CD4-positive, alpha-beta T cell (primary cell): ENCODE measurements around the gene MFAP5. TPM values are rescaled to one million over a fixed set of nuclear protein-coding genes. Genes with fewer than 3 reads are reported as not detected.

Experiments
- ATAC-seq: fragments of 200-7000 bp; cut with Tn5 transposase; one replicate; pipeline ENCODE4 v1.10.0; 2022; ENCODE audit warnings: mild to moderate bottlenecking; ENCODE audit not compliant: poor library complexity
- CTCF ChIA-PET: fragments of 350-600 bp; sonication (Branson Sonifier 250); formaldehyde crosslinking; loops from one replicate; lab custom pipeline; 2021; ENCODE audit warnings: antibody characterized with exemption, inconsistent platforms; lab: Charles Lee
- POLR2A ChIA-PET: fragments of 350-600 bp; sonication (Branson Sonifier 250); formaldehyde crosslinking; loops from one replicate; lab custom pipeline; 2021; ENCODE audit warnings: antibody characterized with exemption, inconsistent platforms; lab: Charles Lee
- DNase-seq, 14 experiments: peaks; one replicate each; pipeline ENCODE4 v3.0.0-alpha.2; 2013 to 2020; ENCODE audit warnings: mixed read lengths in 2 of 14
- H3K27ac ChIP-seq, 2 donors: one replicate each; pipeline versions ENCODE4 v1.5.1 to v1.7.0; 2013; ENCODE audit warnings: low read length in 2 of 2, low read depth in 1 of 2, mild to moderate bottlenecking in 1 of 2
- H3K27me3 ChIP-seq, 2 experiments: 1 replicate in 1 of 2; 2 replicates in 1 of 2; pipeline versions ENCODE4 v1.6.1 to v1.7.0; 2013; ENCODE audit warnings: low read length in 2 of 2, control low read depth in 1 of 2, mild to moderate bottlenecking in 1 of 2, moderate library complexity in 1 of 2; ENCODE audit not compliant: insufficient read depth in 2 of 2, control insufficient read depth in 1 of 2
- H3K36me3 ChIP-seq: one replicate; pipeline ENCODE4 v1.6.1; 2013; ENCODE audit warnings: low read length, control low read depth; ENCODE audit not compliant: insufficient read depth
- H3K4me1 ChIP-seq: one replicate; pipeline ENCODE4 v1.6.1; 2013; ENCODE audit warnings: low read length, control low read depth; ENCODE audit not compliant: insufficient read depth
- H3K4me3 ChIP-seq: one replicate; pipeline ENCODE4 v1.5.1; 2013; ENCODE audit warnings: mild to moderate bottlenecking, low read length, moderate library complexity
- H3K9me3 ChIP-seq, 2 experiments: 1 replicate in 1 of 2; 2 replicates in 1 of 2; pipeline versions ENCODE4 v1.6.1 to v1.7.0; 2013; ENCODE audit warnings: low read length in 2 of 2, mild to moderate bottlenecking in 2 of 2, control low read depth in 1 of 2, moderate library complexity in 1 of 2; ENCODE audit not compliant: control insufficient read depth in 1 of 2, insufficient read depth in 1 of 2
- H3K27ac Mint-ChIP-seq: one replicate; pipeline ENCODE4 v1.8.0; 2020; ENCODE audit warnings: mixed read lengths
- H3K27me3 Mint-ChIP-seq: one replicate; pipeline ENCODE4 v1.8.0; 2021; ENCODE audit warnings: mixed read lengths
- H3K36me3 Mint-ChIP-seq: one replicate; pipeline ENCODE4 v1.8.0; 2021; ENCODE audit warnings: low read depth, mixed read lengths
- H3K4me1 Mint-ChIP-seq: one replicate; pipeline ENCODE4 v1.8.0; 2021; ENCODE audit warnings: low read depth, mixed read lengths
- H3K4me3 Mint-ChIP-seq: one replicate; pipeline ENCODE4 v1.8.0; 2020; ENCODE audit warnings: mild to moderate bottlenecking, mixed read lengths
- H3K9me3 Mint-ChIP-seq: one replicate; pipeline ENCODE4 v1.8.0; 2020; ENCODE audit warnings: mixed read lengths
- intact Hi-C, 2 experiments: fragments of 100-400 bp; cut with DNase I in 1 of 2; cut with micrococcal nuclease in 1 of 2; formaldehyde crosslinking; loops; one replicate each; pipeline versions ENCODE4 v1.15.1 to v1.9.0; 2023 to 2025; cut with DNase I, micrococcal nuclease
- total RNA-seq, 174 experiments: library from RNA in 2 of 174; stranded (reverse) in 2 of 174; gene quantifications; one replicate each; pipeline ENCODE4 v1.2.3 and lab custom pipeline; 2021 to 2026
- TF ChIP-seq, protein P1 (sequence below): fragments of 200-600 bp; IDR thresholded peaks from one replicate; pipeline ENCODE4 v1.8.0; 2022; ENCODE audit warnings: antibody characterized with exemption, mild to moderate bottlenecking

Gene MFAP5
- total RNA-seq, 2 experiments from 2014 or later: not detected

DNA sequence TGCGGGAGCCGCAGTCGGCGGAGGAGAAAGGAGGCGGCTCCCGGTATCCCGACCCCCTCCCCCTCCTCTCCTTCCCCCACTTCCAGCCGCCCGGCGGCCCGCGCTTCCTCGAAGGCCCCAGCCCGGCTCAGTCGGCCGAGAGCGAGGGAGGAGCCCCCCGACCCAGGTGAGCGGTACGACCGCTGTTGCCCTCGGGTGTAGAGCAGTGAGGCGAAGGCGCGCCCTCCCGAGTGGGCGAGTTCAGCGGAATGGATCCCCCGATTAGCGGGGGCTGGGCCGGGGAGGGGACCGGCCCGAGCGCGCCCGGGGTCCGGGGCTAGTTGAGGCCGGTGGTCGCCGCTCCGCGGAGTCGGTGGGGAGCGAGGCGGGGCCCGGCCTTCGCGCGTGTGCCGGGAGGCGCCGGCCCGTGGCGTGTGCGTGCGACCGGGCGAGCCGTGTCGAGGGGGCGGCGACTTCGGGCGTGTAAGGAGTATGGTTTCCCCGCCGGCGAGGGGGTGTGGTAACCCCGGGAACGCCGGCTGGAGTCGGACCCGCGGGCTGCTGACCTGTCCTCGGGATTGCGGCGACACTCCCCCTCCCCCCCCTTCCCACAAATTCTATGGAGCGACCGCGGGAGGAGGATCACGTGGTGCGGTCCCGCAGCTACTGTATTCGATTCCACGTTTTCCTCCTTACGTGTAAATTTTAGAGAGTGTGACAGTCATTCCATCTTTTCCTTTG is 35.7 kb upstream of the MFAP5 start:
- H3K27me3 ChIP-seq: no peaks in the 10 kb centered on the region

DNA sequence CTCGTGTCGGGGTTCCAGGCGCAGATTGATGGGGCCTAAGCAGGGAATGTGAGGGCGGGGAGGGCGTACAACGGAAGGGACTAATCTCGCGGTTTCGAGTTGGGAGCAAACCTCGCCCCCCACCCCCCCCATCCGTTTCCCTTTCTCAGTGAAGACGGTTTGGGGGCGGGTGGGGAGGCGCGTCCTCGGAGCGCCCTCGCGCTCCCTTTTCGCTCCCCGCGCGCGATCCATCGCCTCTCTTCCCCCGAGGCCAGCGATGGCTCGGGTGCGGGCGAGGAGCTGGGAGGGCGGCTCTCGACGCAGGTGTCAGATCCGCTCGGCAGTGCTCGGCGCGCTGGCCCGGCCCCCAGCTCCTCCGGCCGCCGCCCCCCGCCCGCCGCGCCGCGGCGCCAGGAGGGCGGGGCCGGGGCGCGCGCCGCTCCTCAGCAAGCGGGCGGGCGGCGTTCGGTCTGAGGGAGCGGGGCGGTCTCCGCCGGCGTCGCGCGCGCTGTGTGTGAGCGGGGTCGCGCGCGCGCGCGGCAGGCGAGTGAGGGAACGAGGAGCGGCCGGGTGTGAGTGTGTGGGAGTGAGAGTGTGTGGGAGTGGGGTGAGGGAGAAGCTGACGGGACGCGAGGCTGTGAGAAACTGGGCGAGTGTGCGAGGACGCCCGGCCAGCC is 35.0 kb upstream of the MFAP5 start, which contains the start of gene RIMKLB:
Gene RIMKLB (plus strand): TSS at position 516 of the 656 bp plus-strand sequence. CDS start 15,876 bp downstream, outside the sequence.
- Histone ChIP-seq H3K27ac (peak within 1 kb of the TSS; percentile 32 to 62), H3K4me1 (peaks cover 12% of the 10 kb centered on the region), H3K27me3 (no peaks in the 10 kb centered on the region), H3K36me3 (no peaks in the 10 kb centered on the region), H3K4me3 (peak within 1 kb of the TSS; percentile 72), H3K9me3 (no peaks in the 10 kb centered on the region)
- Mint-ChIP-seq H3K4me1 (peaks cover 46% of the 10 kb centered on the region), H3K36me3 (peaks cover 11% of the 10 kb centered on the region), H3K4me3 (peak within 1 kb of the TSS; percentile 99), H3K27me3 (no peaks in the 10 kb centered on the region), H3K9me3 (no peaks in the 10 kb centered on the region), H3K27ac (peak within 1 kb of the TSS; percentile 83)
- CTCF ChIA-PET: no interaction called here
- POLR2A ChIA-PET: interaction anchor here (0.6 to 1.2 kb wide), 6 partner anchors 10 to 643 kb away, joined by 3 to 7 read pairs (median 4); partner anchors contain the start of gene M6PR
- ATAC-seq: peak; percentile 79
- DNase-seq: peak; percentile 50 to 92 (median 76)
- intact Hi-C loops: loop anchor here (2.0 to 10.0 kb wide), 4 partner anchors 213 to 1497 kb away; no protein-coding TSS in a partner anchor
- TF ChIP-seq, protein P1, sequence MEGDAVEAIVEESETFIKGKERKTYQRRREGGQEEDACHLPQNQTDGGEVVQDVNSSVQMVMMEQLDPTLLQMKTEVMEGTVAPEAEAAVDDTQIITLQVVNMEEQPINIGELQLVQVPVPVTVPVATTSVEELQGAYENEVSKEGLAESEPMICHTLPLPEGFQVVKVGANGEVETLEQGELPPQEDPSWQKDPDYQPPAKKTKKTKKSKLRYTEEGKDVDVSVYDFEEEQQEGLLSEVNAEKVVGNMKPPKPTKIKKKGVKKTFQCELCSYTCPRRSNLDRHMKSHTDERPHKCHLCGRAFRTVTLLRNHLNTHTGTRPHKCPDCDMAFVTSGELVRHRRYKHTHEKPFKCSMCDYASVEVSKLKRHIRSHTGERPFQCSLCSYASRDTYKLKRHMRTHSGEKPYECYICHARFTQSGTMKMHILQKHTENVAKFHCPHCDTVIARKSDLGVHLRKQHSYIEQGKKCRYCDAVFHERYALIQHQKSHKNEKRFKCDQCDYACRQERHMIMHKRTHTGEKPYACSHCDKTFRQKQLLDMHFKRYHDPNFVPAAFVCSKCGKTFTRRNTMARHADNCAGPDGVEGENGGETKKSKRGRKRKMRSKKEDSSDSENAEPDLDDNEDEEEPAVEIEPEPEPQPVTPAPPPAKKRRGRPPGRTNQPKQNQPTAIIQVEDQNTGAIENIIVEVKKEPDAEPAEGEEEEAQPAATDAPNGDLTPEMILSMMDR: no peak

More for the DNA sequence above, 35.7 kb upstream of the MFAP5 start:
- Histone ChIP-seq H3K4me1 (peaks cover 12% of the 10 kb centered on the region), H3K9me3 (no peaks in the 10 kb centered on the region), H3K36me3 (no peaks in the 10 kb centered on the region), H3K27ac (peak overlapping the region in 1 of 2 donors; percentile 53), H3K4me3 (peak overlapping the region; percentile 72)
- DNase-seq: peak; percentile 15 to 79 (median 44)
- Mint-ChIP-seq H3K9me3 (no peaks in the 10 kb centered on the region), H3K27ac (peak overlapping the region; percentile 83), H3K36me3 (peaks cover 11% of the 10 kb centered on the region), H3K27me3 (no peaks in the 10 kb centered on the region), H3K4me1 (peaks cover 39% of the 10 kb centered on the region), H3K4me3 (peak overlapping the region; percentile 99)
- POLR2A ChIA-PET: interaction anchor here (0.6 to 1.2 kb wide), 4 partner anchors 10 to 252 kb away, joined by 3 to 7 read pairs (median 6); partner anchors contain the start of gene M6PR
- intact Hi-C loops: loop anchor here (5.0 to 10.0 kb wide), 2 partner anchors 349 to 1497 kb away; no protein-coding TSS in a partner anchor
- ATAC-seq: peak; percentile 40
- TF ChIP-seq, protein P1: no peak
- CTCF ChIA-PET: no interaction called here

DNA sequence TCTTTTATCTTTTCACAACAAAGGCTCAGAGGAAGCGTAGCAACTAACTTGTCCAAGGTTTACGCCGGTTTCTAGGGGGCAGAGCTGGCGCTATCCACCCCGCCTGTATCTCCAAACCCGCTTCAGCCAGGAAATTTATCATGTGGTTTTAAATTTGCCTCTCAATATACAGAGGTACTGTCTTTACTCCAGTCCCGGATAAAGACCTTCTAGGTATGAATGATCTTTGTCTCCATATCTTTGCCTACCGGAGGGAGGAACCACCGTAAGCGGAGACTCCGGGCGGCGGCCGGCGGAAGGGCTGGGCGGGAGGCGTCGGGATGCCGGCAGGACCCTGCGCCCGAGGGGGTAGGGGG is 34.5 kb upstream of the MFAP5 start:
- Mint-ChIP-seq H3K27me3 (no peaks in the 10 kb centered on the region), H3K9me3 (no peaks in the 10 kb centered on the region), H3K4me3 (peak overlapping the region; percentile 96), H3K4me1 (peaks cover 47% of the 10 kb centered on the region), H3K27ac (peak overlapping the region; percentile 83), H3K36me3 (peaks cover 11% of the 10 kb centered on the region)
- intact Hi-C loops: loop anchor here (2.0 to 10.0 kb wide), 4 partner anchors 214 to 1498 kb away; no protein-coding TSS in a partner anchor
- CTCF ChIA-PET: no interaction called here
- Histone ChIP-seq H3K27ac (peak overlapping the region; percentile 32 to 62), H3K36me3 (no peaks in the 10 kb centered on the region), H3K9me3 (no peaks in the 10 kb centered on the region), H3K4me3 (peak overlapping the region; percentile 72), H3K27me3 (no peaks in the 10 kb centered on the region), H3K4me1 (peaks cover 12% of the 10 kb centered on the region)
- peak; percentile 27 for ATAC-seq
- peak in 5 of 14 experiments; percentile 3 to 65 (median 34) for DNase-seq
- POLR2A ChIA-PET: interaction anchor here (0.8 to 1.2 kb wide), 5 partner anchors 9 to 644 kb away, joined by 3 to 7 read pairs (median 5); partner anchors contain the start of gene M6PR
- TF ChIP-seq, protein P1: no peak
